Measurements from ENCODE around the gene CPS1.

Gene CPS1
- 0.47 to 1.2 (median 0.71) reads per million in 4 donors for total RNA-seq

- no peak for DNase-seq
Observed at GRCh38 chr2:210556329-210556980, at the start of gene CPS1. CPS1 (plus strand) TSS chr2:210556599; CDS start chr2:210556734, 135 bp downstream.

- no peak for DNase-seq
Observed at GRCh38 chr2:210515911-210516310, 40.5 kb upstream of the CPS1 start.

DNA sequence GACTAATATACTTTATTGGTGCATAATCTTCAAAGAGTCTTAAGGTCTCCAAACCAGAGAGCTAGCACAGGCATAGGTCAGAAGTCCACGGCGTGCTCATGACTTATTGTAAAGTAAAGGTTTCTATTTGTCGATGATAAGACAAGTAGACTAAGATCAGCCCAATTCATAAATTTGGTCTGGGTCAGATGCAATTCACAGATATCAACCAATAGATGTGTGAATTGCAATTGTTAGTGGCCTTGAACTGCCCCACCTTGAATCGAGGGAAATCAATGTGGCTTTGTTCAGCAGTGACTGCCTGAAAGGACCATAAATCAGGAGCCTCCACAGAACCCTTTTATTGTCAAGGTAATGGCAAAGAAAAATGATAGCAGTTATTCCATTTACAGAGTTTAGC, 39.1 kb upstream of the CPS1 start:
- no peak for DNase-seq

GRCh38 chr2:210519594-210519993, 36.8 kb upstream of the CPS1 start:
- DNase-seq = no peak

DNA sequence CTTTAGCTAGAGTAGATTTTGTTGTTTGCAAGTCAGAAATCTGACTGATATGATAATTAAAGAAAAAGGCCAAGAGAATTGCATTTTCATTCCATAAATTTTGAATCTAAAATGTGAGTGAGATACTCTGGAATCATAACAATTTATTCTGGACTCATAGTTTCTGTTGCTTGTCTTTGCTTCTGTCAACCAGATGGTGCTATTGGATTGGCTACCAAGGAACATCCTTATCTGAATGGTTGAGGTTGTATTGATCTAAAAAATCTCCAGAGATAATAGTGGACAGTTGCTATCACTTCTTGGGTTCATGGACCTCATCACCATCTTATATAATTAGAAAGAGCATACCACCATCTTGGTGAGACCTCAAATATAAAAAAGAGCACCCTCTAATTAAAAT, 34.0 kb upstream of the CPS1 start:
- DNase-seq = no peak

DNA sequence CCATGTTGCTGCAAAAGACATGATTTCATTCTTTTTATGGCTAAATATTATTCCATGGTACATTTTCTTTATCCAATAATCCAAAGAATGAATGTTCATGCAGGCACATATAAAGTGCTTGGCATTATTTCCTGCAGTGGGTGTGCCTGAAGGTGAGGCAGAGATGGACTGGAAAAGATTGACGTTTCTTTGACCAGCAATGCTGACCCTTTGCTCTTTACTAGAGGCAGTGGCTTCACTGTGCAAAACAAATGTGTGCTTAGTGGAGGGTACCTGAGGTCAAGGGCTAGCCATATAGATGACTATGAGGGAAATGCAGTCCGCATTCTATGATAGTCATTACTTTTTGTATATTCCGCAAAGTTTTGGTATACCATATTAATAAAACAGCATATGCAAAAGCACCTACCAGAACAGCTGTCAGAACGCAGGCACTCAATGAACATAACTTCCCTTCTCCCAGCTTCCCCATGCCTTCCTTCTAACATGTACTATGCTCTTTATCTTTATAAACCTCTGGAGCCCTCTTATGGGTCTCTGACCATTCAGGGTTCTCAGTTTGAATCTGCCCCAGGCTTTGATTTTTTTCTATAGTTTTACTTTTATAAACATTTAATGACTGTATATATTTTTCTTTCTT, 32.6 kb upstream of the CPS1 start:
- DNase-seq = no peak

DNA sequence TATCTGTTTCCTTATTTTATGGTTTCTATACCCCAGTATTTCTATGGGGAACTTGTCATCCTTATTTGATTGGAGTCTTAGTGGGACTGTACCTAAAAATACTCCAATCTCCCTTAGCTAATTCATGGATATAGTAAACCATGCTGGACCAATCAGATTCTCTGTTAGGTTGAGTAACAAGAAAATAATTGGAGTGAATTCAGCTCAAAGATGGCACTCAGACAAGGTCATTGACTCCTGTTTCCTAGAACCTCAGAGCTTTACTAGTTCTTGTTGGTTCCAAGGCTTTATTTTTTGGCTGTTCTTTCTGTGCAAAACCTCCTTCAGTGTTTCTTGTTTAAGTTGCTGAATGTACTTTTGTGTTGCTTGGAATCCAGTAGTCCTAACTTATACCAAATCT, 31.9 kb upstream of the CPS1 start:
- DNase-seq = no peak

DNA sequence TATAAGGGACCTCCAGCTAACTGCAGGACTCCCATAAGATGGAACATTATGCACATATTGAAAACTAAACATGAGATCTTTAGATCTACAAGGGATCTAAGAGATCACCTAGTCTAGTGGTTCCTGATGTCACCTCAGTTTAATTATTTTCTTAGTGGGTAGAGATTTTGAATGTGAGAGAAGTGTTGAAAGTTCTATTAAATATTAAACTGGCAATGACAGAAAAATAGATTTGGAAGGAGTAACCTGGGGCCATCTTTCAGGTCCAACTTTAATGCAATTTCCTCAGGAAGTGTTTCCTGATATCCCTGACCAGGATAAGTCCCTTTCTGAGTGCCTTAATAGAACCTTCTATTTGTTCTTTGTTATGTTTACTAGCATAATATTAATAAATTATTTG, 29.1 kb upstream of the CPS1 start:
- no peak for DNase-seq

GRCh38 chr2:210528716-210529115, 27.7 kb upstream of the CPS1 start:
- no peak for DNase-seq

- no peak for DNase-seq
Observed at GRCh38 chr2:210531050-210531449, 25.3 kb upstream of the CPS1 start.

DNA sequence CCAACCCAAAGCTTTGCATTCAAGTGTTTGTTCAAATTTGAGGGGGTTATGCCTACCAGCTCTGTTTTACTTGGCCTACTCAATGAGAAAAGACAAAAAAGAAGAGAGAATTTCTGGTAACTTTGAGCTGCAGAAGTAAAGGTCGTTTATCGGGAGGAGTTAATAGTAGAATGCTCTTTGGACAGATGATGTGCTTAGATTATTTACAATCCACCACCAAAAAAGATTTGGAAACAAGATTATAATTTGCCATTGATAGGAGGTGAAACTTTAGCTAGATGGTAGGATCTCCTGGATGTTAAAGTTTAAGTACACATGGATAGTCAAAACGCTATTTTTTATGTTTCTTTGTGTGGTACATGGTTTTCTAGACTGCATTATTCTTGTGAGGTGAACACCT, 24.9 kb upstream of the CPS1 start:
- no peak for DNase-seq

DNA sequence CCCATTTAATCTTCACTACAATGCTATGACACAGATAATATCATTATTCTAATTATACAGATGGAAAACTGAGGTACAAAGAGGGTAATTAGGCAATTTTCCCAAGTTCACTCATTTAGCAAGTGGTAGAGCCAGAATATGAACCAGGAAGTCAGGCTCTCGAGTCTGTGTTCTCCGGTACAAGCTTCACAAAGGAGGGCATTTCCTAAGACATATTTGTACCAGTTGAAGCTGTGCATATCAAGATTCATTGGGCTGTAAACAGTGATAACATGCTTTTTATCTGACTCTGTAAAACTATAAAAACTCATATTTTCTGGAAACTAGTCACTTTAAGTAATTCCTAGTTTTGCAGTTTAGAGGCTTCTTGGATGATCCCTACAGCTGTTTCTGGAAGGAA, 23.0 kb upstream of the CPS1 start:
- DNase-seq = no peak

GRCh38 chr2:210534879-210535278, 21.5 kb upstream of the CPS1 start:
- DNase-seq = no peak

GRCh38 chr2:210536973-210537650, 19.3 kb upstream of the CPS1 start:
- no peak for DNase-seq

DNA sequence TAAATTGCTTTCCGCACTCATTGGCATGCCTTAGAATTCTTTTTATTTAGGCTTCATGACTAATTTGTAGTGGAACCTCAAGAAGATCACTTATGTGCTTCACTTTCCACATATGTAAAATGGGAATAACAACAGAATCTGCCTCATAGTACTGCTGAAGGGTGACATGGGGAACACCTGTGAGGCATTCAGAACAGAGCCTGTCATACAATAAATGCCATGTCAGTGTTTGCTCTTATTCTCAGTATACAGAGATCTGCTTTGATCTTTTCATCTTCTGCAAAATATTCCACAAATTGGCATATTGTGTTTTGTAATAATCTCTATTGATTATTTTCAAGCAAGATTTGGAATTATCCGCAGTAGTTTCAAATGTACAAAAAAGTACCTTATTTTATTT, 17.4 kb upstream of the CPS1 start:
- no peak for DNase-seq

- DNase-seq = no peak
Observed at GRCh38 chr2:210539578-210540416, 16.6 kb upstream of the CPS1 start.

DNA sequence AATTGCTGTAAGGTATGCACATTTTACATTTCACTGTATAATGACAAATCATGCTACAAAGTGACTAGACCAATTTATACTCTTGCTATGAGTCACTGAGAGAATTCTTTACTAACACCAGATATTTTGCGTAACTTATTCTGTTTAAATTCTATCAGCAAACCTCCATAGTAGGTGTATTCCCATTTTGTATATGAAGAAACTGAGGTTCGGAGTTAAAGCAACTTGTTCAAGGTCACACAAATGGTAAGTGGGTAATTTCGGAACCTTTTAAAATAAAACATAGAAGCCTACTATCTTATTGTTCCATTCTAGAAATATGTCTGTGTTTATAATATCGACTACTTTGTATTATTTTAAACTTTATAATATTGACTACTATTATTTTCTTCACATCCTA, 15.9 kb upstream of the CPS1 start:
- DNase-seq = no peak

- DNase-seq = no peak
Observed at GRCh38 chr2:210540900-210541289, 15.5 kb upstream of the CPS1 start.

- DNase-seq = peak in 1 of 5 donors; percentile 0
Observed at GRCh38 chr2:210541290-210541902, 15.0 kb upstream of the CPS1 start.

DNA sequence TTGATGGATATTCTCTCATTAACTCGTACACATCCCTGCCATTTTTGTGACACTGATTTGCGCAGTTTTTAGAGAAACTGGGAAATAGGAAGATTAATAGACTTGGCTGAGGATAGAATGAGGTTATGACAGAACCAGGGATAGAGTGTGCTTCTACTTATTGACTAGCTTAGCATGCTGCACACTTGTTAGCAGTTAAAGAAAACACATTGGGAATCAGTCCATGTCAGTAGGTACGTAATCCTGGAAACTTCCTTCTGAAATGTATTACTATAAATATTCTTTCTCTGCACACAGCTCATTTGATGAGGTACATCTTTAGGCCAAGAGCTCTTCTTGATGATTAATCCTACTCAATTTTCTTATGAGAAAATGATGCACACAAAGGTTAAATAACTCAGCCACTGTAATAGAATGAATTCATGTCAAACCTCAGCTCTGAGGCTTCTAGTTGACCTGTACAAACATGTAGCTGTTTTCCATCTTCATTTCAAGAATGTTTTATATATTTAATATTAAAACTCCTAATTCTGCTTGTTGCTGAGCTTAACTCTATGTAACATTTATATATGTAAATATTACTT, 12.3 kb upstream of the CPS1 start:
- no peak for DNase-seq

DNA sequence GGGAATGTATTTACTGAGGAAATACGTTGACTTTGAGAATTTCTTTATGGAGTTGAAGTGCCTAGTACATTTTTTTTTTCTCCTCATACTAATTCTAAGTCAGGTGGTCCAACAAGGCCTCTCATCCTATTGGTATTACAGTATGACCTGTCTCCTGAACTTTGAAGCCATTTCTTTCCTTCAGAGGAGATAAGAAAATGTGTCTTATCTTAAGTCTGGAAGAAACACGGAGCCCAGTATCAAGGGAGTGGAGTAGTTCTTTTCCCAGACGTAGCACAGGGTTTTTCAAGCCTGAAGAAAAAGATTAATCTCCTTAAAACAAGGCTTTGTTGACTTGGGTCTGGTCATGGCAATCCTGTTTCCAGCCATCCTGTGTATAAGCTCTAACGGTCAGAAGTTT, 11.6 kb upstream of the CPS1 start:
- no peak for DNase-seq

DNA sequence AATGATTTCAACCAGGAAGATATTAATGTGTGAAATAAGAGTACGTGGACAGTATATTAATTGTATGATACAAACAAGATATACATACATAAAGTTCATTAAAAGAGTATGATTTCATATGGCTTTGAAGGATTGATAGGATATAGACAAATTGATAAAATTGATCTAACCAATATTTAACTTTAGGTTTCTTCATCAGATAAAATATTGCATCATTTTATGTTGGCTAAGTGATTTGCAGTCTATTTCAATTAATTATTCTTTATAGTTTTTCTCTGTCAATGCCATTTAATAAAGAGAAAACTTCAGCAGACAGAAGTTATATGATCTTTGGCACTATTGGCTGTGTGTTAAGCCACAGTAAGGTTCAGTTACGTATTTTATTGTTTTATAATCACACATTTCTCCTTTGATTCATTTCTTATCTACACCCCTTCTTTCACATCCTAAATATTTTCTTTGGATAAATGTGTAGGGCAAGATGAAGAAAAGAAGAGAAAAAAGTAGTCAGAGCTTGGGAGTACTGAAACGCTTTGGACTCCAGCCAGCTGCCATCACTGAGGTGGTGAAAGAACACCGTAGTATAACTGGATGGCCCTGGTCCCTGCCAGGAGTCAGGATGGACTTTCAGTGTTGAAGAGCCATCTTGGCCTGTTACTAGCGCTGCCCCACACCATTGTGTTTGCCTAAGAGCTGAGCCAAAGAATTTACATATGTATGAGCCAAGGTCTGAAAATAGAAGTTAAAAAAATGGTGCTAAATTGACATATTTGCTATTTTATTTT, 9.8 kb upstream of the CPS1 start:
- DNase-seq = no peak

Data from T-helper 1 cell (primary cell).